Activated naive CD4-positive, alpha-beta T cell treated with anti-CD3 and anti-CD28 coated beads for 36 hours (primary cell): ENCODE data around the gene RAPGEF2. TPM values are rescaled to one million over a fixed set of nuclear protein-coding genes. Genes with fewer than 3 reads are reported as not detected.
A peak's percentile ranks its signal among the peaks of the same experiment; 100 is the strongest.
"Not testable (repeated sequence)": the region's sequence is repeated elsewhere in the genome, so short reads cannot be mapped to it uniquely, and the experiment has no call there.

ENCODE experiments used
- CTCF ChIA-PET: fragments of 350-600 bp; sonication (Branson Sonifier 250); formaldehyde crosslinking; loops from one replicate; lab custom pipeline; 2021; ENCODE audit warnings: antibody characterized with exemption; lab: Charles Lee
- DNase-seq: peaks from one replicate; pipeline ENCODE4 v3.0.0-alpha.2; 2020
- H3K27ac Mint-ChIP-seq: one replicate; pipeline ENCODE4 v1.8.0; 2021; ENCODE audit warnings: mild to moderate bottlenecking, mixed read lengths
- H3K27me3 Mint-ChIP-seq: one replicate; pipeline ENCODE4 v1.8.0; 2021; ENCODE audit warnings: low read depth, mixed read lengths
- H3K36me3 Mint-ChIP-seq: one replicate; pipeline ENCODE4 v1.8.0; 2021; ENCODE audit warnings: low read depth, mixed read lengths
- H3K4me1 Mint-ChIP-seq: one replicate; pipeline ENCODE4 v1.8.0; 2021; ENCODE audit warnings: low read depth, mixed read lengths
- H3K4me3 Mint-ChIP-seq: one replicate; pipeline ENCODE4 v1.8.0; 2021; ENCODE audit warnings: mild to moderate bottlenecking, moderate library complexity, mixed read lengths
- H3K9me3 Mint-ChIP-seq: one replicate; pipeline ENCODE4 v1.8.0; 2021; ENCODE audit warnings: mixed read lengths
- intact Hi-C: fragments of 100-400 bp; cut with micrococcal nuclease; formaldehyde crosslinking; loops from one replicate; pipeline ENCODE4 v1.15.1; 2023
- total RNA-seq, 2 experiments: library from RNA; stranded (reverse); gene quantifications; one replicate each; pipeline ENCODE4 v1.2.3, GENCODE V29; 2021

RAPGEF2 gene
- total RNA-seq, 2 experiments from 2014 or later: 21.2 to 26.1 TPM

DNA sequence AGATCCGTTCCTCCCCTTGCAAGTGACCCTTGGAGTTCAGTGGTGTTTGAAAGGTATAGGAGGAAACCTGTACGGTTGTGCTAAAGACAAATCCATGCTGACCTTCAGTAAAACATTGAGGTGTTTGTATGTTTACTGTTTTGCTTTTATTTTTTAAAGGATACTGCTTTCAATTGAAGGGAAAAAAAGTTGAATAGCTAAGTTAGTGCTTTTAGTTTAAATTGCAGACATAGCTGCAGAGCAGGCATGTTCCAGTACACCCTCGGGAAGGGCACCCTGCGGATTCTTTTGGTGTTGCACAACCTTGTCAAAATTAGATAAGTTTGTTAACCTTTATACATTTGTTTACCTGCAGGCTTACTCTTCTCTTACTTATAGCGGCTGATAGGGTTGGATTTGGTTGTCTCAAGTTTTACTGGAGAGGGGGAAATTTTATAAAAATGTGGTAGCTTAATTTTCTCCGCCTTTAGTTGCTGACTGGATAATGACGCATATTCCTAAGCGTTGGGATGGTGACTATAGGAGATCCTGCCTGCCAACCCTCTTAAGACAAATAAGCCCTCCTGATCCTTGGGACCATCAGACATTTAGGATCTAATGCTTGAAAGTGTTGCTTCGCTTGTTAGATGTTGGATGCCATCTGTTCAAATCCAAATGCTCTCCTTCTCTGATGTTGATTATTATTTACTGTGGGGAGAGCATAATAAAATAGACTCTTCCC is 2.0 kb downstream of the RAPGEF2 start:
- DNase-seq: peak; percentile 28
- intact Hi-C loops: loop anchor here (5.0 kb wide), 2 partner anchors 248 to 293 kb away; no protein-coding TSS in a partner anchor
- CTCF ChIA-PET: no interaction called here
- H3K27me3 Mint-ChIP-seq: no peaks in the 10 kb centered on the region
- H3K9me3 Mint-ChIP-seq: no peaks in the 10 kb centered on the region
- H3K4me3 Mint-ChIP-seq: peak overlapping the region; percentile 99
- peak overlapping the region; percentile 95 for H3K27ac Mint-ChIP-seq
- H3K4me1 Mint-ChIP-seq: peaks cover 62% of the 10 kb centered on the region
- peaks cover 26% of the 10 kb centered on the region for H3K36me3 Mint-ChIP-seq

GRCh38 chr4:159105761-159106243 is 2.9 kb downstream of the RAPGEF2 start:
- peak; percentile 49 for DNase-seq
- Mint-ChIP-seq H3K9me3 (no peaks in the 10 kb centered on the region), H3K4me3 (peak overlapping the region; percentile 99), H3K27ac (peak overlapping the region; percentile 95), H3K4me1 (peaks cover 63% of the 10 kb centered on the region), H3K27me3 (no peaks in the 10 kb centered on the region), H3K36me3 (peaks cover 26% of the 10 kb centered on the region)
- CTCF ChIA-PET: no interaction called here
- intact Hi-C loops: no loop called here

GRCh38 chr4:159106636-159107035 is 3.8 kb downstream of the RAPGEF2 start:
- peaks cover 61% of the 10 kb centered on the region for H3K4me1 Mint-ChIP-seq
- H3K36me3 Mint-ChIP-seq: peaks cover 26% of the 10 kb centered on the region
- peak overlapping the region; percentile 91 for H3K27ac Mint-ChIP-seq
- H3K9me3 Mint-ChIP-seq: no peaks in the 10 kb centered on the region
- CTCF ChIA-PET: interaction anchor here (1.6 kb wide), 1 partner anchor 14 kb away, joined by 3 read pairs; no protein-coding TSS in a partner anchor
- intact Hi-C loops: loop anchor here (1.0 kb wide), 5 partner anchors 29 to 435 kb away; partner anchors contain the start of gene C4orf46
- no peak for DNase-seq
- no peaks in the 10 kb centered on the region for H3K27me3 Mint-ChIP-seq
- H3K4me3 Mint-ChIP-seq: peak overlapping the region; percentile 76

GRCh38 chr4:159107203-159107925 is 4.5 kb downstream of the RAPGEF2 start:
- Mint-ChIP-seq H3K9me3 (no peaks in the 10 kb centered on the region), H3K4me1 (peaks cover 58% of the 10 kb centered on the region), H3K36me3 (peaks cover 28% of the 10 kb centered on the region), H3K27me3 (no peaks in the 10 kb centered on the region), H3K27ac (peak overlapping the region; percentile 91), H3K4me3 (peak overlapping the region; percentile 76)
- no peak for DNase-seq
- intact Hi-C loops: loop anchor here (1.0 kb wide), 5 partner anchors 30 to 436 kb away; partner anchors contain the start of gene C4orf46
- CTCF ChIA-PET: interaction anchor here (1.2 to 1.6 kb wide), 3 partner anchors 10 to 96 kb away, joined by 3 to 5 read pairs (median 3); no protein-coding TSS in a partner anchor

DNA sequence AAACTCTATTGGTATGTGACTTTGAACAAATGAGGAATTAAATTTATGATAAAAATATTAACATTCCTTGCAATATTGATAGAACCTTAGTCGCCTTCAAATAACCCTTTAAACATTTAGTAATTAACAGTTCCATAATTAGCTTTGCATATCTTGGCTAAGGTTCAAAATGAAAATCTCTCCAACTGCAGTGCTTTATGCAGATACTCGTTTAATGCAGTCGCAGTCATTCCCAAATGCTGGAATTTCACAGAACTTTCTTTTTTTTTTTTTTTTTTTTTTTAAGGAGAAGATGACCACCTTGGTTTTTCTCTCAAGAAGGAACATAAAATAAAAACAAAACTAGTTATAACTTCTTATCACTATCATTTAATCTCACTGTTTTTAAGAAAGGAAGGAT is 5.2 kb downstream of the RAPGEF2 start:
- Mint-ChIP-seq H3K36me3 (peaks cover 30% of the 10 kb centered on the region), H3K9me3 (no peaks in the 10 kb centered on the region), H3K27me3 (no peaks in the 10 kb centered on the region), H3K4me3 (peak overlapping the region; percentile 12), H3K27ac (peak overlapping the region; percentile 56), H3K4me1 (peaks cover 57% of the 10 kb centered on the region)
- CTCF ChIA-PET: interaction anchor here (0.6 to 1.6 kb wide), 5 partner anchors 9 to 440 kb away, joined by 3 to 5 read pairs (median 4); no protein-coding TSS in a partner anchor
- DNase-seq: no peak
- intact Hi-C loops: no loop called here

GRCh38 chr4:159110961-159111360 is 8.1 kb downstream of the RAPGEF2 start:
- no peaks in the 10 kb centered on the region for H3K9me3 Mint-ChIP-seq
- H3K4me3 Mint-ChIP-seq: no peak overlapping the region
- peaks cover 20% of the 10 kb centered on the region for H3K36me3 Mint-ChIP-seq
- DNase-seq: no peak
- CTCF ChIA-PET: interaction anchor here (0.6 kb wide), 1 partner anchor 202 kb away, joined by 4 read pairs; no protein-coding TSS in a partner anchor
- H3K27me3 Mint-ChIP-seq: no peaks in the 10 kb centered on the region
- intact Hi-C loops: no loop called here
- H3K4me1 Mint-ChIP-seq: peaks cover 58% of the 10 kb centered on the region
- no peak overlapping the region for H3K27ac Mint-ChIP-seq

- no peak for DNase-seq
- H3K27me3 Mint-ChIP-seq: no peaks in the 10 kb centered on the region
- peaks cover 21% of the 10 kb centered on the region for H3K36me3 Mint-ChIP-seq
- peaks cover 59% of the 10 kb centered on the region for H3K4me1 Mint-ChIP-seq
- H3K27ac Mint-ChIP-seq: no peak overlapping the region
- intact Hi-C loops: no loop called here
- H3K4me3 Mint-ChIP-seq: no peak overlapping the region
- H3K9me3 Mint-ChIP-seq: no peaks in the 10 kb centered on the region
- CTCF ChIA-PET: no interaction called here
Measured at GRCh38 chr4:159111416-159111815, 8.5 kb downstream of the RAPGEF2 start.

DNA sequence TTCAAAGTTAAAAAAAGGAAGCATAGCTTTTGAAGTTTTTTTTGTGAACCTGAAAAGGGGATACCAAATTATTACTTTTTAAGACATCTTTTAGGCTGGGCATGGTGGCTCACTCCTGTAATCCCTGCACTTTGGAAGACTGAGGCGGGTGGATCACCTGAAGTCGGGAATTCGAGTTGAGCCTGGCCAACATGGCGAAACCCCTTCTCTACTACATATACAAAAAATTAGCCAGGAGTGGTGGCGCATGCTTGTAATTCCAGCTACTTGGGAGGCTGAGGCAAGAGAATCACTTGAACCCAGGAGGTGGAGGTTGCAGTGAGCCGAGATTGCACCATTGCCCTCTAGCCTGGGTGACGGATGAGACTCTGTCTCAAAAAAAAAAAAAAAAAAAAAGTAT is 10.5 kb downstream of the RAPGEF2 start:
- intact Hi-C loops, H3K27me3 Mint-ChIP-seq, H3K9me3 Mint-ChIP-seq, DNase-seq, H3K4me3 Mint-ChIP-seq, H3K27ac Mint-ChIP-seq: not testable (repeated sequence)
- CTCF ChIA-PET: interaction anchor here (0.6 kb wide), 1 partner anchor 543 kb away, joined by 6 read pairs; no protein-coding TSS in a partner anchor
- Mint-ChIP-seq H3K4me1 (peaks cover 54% of the 10 kb centered on the region), H3K36me3 (peaks cover 18% of the 10 kb centered on the region)

DNA sequence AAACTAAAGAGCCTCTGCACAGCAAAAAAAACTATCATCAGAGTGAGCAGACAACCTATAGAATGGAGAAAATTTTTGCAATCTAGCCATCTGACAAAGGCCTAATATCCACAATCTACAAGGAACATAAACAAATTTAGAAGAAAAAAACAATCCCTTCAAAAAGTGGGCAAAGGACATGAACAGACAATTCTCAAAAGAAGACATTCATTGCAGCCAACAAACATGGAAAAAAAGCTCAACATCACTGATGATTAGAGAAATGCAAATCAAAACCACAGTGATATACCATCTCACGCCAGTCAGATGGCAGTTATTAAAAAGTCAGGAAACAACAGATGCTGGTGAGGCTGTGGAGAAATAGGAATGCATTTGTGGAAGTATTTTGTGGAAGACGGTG is 13.2 kb downstream of the RAPGEF2 start:
- H3K27ac Mint-ChIP-seq, H3K9me3 Mint-ChIP-seq, H3K27me3 Mint-ChIP-seq, H3K4me3 Mint-ChIP-seq, DNase-seq, intact Hi-C loops, CTCF ChIA-PET: not testable (repeated sequence)
- Mint-ChIP-seq H3K36me3 (peaks cover 20% of the 10 kb centered on the region), H3K4me1 (peaks cover 38% of the 10 kb centered on the region)

DNA sequence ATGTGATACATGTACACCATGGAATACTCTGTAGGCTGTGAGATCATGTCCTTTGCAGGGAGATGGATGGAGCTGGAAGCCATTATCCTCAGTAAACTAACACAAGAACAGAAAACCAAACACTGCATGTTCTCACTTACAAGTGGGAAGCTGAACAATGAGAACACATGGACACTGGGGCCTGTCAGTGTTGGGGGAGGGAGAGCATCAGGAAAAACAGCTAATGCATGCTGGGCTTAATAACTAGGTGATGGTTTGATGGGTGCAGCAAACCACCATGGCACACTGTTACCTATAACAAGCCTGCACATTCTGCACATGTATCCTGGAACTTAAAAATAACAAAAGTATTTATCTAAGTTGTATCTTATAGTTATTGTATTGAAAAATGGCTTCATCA is 13.8 kb downstream of the RAPGEF2 start:
- H3K27me3 Mint-ChIP-seq, H3K27ac Mint-ChIP-seq, H3K9me3 Mint-ChIP-seq, intact Hi-C loops, H3K4me3 Mint-ChIP-seq, DNase-seq: not testable (repeated sequence)
- CTCF ChIA-PET: interaction anchor here (1.1 kb wide), 1 partner anchor 9 kb away, joined by 3 read pairs; no protein-coding TSS in a partner anchor
- Mint-ChIP-seq H3K36me3 (peaks cover 22% of the 10 kb centered on the region), H3K4me1 (peaks cover 34% of the 10 kb centered on the region)

- Mint-ChIP-seq H3K4me1 (peaks cover 30% of the 10 kb centered on the region), H3K36me3 (peaks cover 20% of the 10 kb centered on the region), H3K9me3 (no peaks in the 10 kb centered on the region), H3K27ac (no peak overlapping the region), H3K4me3 (no peak overlapping the region), H3K27me3 (no peaks in the 10 kb centered on the region)
- CTCF ChIA-PET: interaction anchor here (1.1 kb wide), 1 partner anchor 10 kb away, joined by 3 read pairs; no protein-coding TSS in a partner anchor
- intact Hi-C loops: no loop called here
- DNase-seq: no peak
Measured at GRCh38 chr4:159117564-159117963, 14.7 kb downstream of the RAPGEF2 start.

DNA sequence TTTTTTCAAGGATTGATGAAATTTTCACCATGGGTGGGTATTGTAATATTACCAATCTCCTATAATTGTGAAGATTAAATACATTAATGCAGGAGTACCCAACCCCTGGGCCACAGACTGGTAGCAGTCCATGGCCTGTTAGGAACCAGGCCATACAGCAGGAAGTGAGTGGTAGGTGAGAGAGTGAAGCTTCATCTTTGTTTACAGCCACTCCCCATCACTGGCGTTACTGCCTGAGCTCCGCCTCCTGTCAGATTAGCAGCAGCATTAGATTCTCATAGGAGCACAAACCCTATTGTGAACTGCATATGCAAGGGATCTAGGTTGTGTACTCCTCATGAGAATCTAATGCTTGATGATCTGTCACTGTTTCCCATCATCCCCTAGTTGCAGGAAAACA is 15.1 kb downstream of the RAPGEF2 start:
- H3K9me3 Mint-ChIP-seq: no peaks in the 10 kb centered on the region
- intact Hi-C loops: no loop called here
- H3K4me3 Mint-ChIP-seq: no peak overlapping the region
- CTCF ChIA-PET: no interaction called here
- no peaks in the 10 kb centered on the region for H3K27me3 Mint-ChIP-seq
- DNase-seq: no peak
- peaks cover 30% of the 10 kb centered on the region for H3K4me1 Mint-ChIP-seq
- H3K27ac Mint-ChIP-seq: no peak overlapping the region
- H3K36me3 Mint-ChIP-seq: peaks cover 19% of the 10 kb centered on the region
